NT2/D1 (cell line): ENCODE measurements around the gene KCNK4.

Source experiments
- SUZ12 ChIP-seq: IDR thresholded peaks from 2 replicates; pipeline ENCODE4 v1.6.1; 2011; ENCODE audit not compliant: insufficient read length, insufficient read depth; ENCODE audit errors: extremely low read depth
- YY1 ChIP-seq: IDR thresholded peaks from 2 replicates; pipeline ENCODE4 v1.6.1; 2011; ENCODE audit not compliant: insufficient read length, insufficient read depth
- ZNF274 ChIP-seq: IDR thresholded peaks from 2 replicates; pipeline ENCODE4 v1.6.1; 2011; ENCODE audit warnings: mild to moderate bottlenecking, low read depth, low read length

GRCh38 chr11:64241491-64242374, 49.4 kb upstream of the KCNK4 start:
- TF ChIP-seq ZNF274, result no peak
- no peak for TF ChIP-seq YY1
- no peak for TF ChIP-seq SUZ12
